HG03135 (cell line): ENCODE results near the gene HPCA.
"Not testable (repeated sequence)": the region's sequence is repeated elsewhere in the genome, so short reads cannot be mapped to it uniquely, and the experiment has no call there.

ENCODE experiments used
- ATAC-seq: cut with Tn5 transposase; IDR thresholded peaks from one replicate; pipeline ENCODE4 v1.9.1; 2021; ENCODE audit warnings: mild to moderate bottlenecking, moderate library complexity; ENCODE audit not compliant: unreplicated experiment

Gene HPCA

GRCh38 chr1:32900956-32901822 lies 14.9 kb downstream of the HPCA start, which contains the start of gene TMEM54:
TSS of gene TMEM54 (minus strand) at chr1:32901389. CDS start at chr1:32901238, 151 bp downstream.
- ATAC-seq: no peak

GRCh38 chr1:32901823-32902534 lies 15.7 kb downstream of the HPCA start:
- ATAC-seq: no peak

- ATAC-seq: no peak
These were observed 16.2 kb downstream of the HPCA start for GRCh38 chr1:32902535-32902920.

GRCh38 chr1:32903991-32904785 lies 17.9 kb downstream of the HPCA start:
- no peak for ATAC-seq

- ATAC-seq: no peak
These were observed 18.5 kb downstream of the HPCA start for GRCh38 chr1:32904797-32905196.

DNA sequence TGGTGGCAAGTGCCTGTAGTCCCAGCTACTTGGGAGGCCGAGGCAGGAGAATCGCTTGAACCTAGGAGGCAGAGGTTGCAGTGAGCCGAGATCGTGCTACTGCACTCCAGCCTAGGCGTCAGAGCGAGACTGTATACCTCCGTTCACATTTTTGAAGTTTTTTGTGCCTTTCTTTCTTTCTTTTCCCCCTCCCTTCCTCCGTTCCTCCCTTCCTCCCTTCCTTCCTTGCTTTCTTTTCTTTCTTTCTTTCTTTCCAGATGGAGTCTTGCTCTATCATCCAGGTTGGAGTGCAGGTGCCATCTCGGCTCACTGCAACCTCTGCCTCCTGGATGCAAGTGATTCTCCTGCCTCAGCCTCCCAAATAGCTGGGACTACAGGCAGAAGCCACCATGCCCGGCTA lies 19.3 kb downstream of the HPCA start:
- not testable (repeated sequence) for ATAC-seq

- no peak for ATAC-seq
These were observed 20.4 kb downstream of the HPCA start for GRCh38 chr1:32906654-32907053.

DNA sequence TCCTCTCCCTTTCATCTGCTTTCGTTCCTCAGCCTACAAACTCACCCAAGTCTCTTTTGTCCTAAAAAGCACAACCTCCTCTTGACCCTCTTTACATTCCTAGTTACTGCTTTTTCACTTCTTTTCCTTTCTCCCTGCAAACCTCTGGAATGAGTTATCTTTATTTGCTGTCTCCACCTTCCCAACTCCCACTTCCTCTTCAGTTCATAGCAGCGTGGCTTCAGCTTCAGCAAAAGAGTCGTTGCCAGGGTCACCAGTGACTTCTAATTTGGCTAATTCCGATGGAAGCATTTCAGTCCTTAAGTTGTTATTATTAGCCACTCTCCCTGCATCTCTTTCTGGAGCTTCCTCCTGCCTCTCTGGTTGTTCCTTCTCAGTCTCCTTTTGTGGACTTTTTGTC lies 21.1 kb downstream of the HPCA start:
- no peak for ATAC-seq

- no peak for ATAC-seq
These were observed 24.0 kb downstream of the HPCA start for GRCh38 chr1:32910319-32910718.

DNA sequence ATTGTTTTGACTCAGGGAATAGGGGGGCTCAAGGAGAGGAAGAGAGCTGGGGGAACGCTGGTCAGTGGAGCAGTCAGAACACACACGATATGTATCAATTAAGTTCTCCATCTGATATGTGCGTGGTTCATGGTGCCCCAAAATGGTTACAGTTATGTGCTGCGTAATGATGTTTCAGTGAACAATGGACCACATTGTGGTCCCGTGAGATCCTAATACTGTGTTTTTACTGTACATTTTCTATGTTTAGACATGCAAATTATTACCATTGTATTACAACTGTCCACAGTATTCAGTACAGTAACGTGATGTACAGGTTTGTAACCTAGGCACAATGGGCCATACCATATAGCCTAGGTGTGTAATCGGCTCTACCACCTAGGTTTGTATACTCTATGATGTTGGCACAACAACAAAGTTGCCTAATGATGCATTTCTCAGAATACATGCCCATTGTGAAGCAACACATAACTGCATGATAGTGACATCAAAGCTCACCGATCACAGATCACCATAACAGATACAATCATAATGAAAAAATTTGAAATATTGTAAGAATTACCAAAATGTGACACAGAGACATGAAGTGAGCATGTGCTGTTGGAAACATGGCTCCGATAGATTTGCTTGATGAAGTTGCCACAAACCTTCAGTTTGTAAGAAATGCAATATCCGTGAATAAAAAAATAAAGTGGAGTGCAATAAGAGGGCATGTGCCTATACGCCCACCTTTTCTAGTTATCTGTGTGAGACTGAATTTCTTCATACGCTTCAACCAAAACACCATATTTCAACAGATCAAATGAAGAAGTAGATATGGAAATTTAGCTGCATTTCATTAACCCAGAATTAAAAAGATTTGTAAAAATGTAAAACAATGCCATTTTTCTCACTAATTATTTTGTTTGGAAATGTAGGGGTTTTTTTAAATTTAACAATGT lies 29.7 kb downstream of the HPCA start:
- ATAC-seq: no peak

DNA sequence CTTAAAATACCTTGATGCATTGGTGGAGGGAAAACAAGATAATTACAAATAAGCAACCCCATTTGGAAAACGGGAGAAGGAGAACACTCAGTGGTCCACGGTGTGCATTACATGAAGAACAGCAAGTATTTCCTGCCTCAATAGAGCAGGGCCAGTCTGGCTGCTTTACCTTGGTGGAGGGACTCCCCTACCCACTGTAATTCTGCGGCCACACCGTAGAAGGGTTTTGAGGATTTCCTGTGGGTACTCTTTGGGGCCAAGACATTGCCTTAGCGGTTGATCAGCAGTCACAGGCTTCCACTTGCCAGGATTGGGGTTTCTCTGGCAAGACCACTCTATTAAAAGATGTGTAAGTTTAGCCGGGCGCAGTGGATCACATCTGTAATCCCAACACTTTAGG lies 31.2 kb downstream of the HPCA start:
- no peak for ATAC-seq

DNA sequence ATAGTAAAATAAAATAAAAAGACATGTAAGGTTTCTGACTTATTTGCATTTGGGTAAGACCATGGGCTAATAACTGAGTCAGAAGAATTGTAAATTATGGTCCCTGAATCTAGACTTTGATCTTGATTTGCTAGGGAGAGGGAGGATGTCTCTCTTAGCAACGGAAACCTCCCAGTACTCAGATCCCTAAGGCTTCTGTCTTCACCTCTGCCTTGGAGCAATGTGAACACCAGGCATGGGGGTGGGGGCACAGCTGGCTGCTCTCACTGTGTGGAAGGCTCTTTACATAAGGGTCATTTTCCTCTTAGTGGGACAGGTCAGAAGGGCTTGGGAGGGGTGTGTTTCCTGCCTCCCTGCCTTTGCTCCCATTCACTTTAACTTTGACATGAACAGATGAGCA lies 31.9 kb downstream of the HPCA start:
- ATAC-seq: no peak

DNA sequence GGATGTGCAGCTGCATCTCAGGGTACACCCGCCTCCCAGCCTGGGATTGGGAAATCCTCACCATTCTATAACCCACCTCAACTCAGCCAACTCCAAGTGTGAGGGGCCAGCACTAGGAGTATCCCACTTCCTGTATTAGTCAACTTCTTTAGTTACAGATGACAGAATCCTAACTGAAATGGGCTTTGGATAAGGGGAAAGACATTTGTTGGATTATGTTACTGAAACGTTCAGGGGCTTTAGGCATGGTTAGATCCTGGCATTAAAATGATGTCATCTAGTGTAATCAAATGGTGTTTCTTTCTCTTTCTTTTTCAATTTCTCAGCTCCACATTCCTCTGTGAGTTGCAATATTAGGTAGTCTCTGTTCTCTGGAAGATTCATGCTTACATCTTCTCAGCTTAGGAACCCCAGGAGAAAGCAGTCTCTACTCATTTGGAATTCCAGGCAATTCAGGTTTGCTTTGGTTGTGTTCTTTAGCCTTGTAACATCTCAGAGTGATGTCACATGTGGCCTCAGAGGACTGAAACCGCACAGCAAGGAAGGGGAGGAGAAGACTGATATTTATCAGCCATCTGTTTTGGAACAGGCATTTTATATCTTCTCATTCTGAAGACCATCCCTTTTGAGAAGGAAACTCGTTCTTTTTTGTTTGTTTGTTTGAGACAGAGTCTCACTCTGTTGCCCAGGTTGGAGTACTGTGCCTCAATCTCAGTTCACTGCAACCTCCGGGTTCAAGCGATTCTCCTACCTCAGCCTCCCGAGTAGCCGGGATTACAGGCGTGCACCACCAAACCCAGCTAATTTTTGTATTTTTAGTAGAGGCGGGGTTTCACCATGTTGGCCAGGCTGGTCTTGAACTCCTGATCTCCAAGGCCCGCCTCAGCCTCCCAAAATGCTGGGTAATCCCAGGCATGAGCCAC lies 33.8 kb downstream of the HPCA start:
- no peak for ATAC-seq

- no peak for ATAC-seq
These were observed 34.5 kb downstream of the HPCA start for GRCh38 chr1:32920833-32921232.

GRCh38 chr1:32924881-32925344 lies 38.6 kb downstream of the HPCA start:
- ATAC-seq: no peak

DNA sequence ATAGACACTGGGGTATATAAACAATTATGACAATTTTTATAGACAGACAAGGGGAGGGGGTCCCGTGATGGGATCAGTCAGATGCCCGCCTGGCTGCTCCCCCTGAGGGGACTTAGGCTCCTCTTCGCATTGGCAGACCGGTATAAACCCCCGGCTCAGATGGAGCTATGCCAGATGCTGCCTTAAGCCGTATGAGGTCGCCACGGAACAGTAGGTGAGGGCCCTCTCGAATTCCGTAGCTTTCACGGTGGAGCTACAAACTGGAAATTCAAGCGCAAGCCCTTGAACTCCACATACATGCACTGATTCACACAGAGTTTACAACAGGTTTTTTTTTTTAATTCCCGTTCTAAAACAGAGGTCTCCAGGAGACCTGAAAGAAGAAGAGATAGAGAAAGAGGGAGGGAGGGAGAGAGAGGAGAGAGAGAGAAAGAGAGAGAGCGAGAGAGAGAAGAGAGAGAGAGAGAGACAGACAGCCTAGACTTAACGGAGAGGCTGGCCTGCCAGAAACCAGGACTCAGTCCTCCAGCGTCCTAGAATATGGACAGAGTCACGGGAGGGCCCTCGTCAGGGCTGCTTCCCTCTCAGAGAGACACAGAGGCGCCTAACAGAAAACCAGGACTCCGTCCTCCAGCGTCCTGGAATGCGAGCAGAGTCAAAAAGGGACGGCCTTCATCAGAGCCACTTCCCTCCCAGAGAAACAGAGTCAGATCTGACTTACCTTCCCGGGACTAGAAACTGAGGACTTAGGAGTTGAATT lies 39.3 kb downstream of the HPCA start:
- no peak for ATAC-seq

DNA sequence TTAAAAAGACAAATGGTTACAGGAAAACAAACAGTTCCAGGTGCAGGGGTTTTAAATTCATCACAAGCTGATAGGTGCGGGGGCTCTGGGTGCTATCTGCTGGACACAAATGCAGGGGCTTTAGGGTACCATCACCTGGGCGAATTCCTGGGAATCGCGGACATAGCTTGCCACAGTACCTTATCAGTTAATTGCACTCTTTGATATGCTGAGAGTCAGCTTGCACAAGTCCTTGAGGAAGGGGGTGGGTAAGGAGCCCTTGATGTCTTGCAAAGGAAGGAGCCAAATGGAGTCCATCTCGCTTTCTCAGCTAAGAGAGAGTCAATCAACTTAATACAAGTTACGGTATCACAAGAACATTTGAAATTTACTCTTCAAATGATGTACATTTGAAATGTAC lies 40.3 kb downstream of the HPCA start:
- ATAC-seq: no peak

- ATAC-seq: no peak
These were observed 41.1 kb downstream of the HPCA start for GRCh38 chr1:32927441-32927840.
